ENCODE data around the gene ZNF276.
"Not testable (repeated sequence)": the region's sequence is repeated elsewhere in the genome, so short reads cannot be mapped to it uniquely, and the experiment has no call there.

DNA sequence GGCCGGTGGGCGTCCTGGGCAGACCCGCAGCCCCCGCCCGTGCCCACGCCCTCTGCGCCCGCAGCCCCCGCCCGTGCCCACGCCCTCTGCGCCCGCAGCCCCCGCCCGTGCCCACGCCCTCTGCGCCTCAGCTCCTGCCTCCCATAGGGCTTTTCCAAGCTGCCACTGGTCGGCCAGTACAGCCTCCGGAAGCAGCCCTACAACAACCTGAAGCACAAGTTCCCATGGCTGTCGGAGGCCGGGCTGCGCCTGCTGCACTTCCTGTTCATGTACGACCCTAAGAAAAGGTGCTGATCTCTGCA lies 26.6 kb upstream of the ZNF276 start:
- TF ChIP-seq, protein P1, sequence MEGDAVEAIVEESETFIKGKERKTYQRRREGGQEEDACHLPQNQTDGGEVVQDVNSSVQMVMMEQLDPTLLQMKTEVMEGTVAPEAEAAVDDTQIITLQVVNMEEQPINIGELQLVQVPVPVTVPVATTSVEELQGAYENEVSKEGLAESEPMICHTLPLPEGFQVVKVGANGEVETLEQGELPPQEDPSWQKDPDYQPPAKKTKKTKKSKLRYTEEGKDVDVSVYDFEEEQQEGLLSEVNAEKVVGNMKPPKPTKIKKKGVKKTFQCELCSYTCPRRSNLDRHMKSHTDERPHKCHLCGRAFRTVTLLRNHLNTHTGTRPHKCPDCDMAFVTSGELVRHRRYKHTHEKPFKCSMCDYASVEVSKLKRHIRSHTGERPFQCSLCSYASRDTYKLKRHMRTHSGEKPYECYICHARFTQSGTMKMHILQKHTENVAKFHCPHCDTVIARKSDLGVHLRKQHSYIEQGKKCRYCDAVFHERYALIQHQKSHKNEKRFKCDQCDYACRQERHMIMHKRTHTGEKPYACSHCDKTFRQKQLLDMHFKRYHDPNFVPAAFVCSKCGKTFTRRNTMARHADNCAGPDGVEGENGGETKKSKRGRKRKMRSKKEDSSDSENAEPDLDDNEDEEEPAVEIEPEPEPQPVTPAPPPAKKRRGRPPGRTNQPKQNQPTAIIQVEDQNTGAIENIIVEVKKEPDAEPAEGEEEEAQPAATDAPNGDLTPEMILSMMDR (IDR thresholded peaks at IDR 0.05): not testable (repeated sequence)
- TF ChIP-seq POLR2A (IDR thresholded peaks at IDR 0.05): not testable (repeated sequence)

Measured in ovary (tissue), 3 donors.